Measurements from ENCODE around the gene SLU7. TPM values are rescaled to one million over a fixed set of nuclear protein-coding genes. Genes with fewer than 3 reads are reported as not detected.

SLU7 gene
- total RNA-seq, 1 donor from 2014 or later, result 59.3 TPM

- intact Hi-C loops (cut with micrococcal nuclease), result no loop called here
- no peak overlapping the region for H3K4me3 Mint-ChIP-seq
- TF ChIP-seq, protein P1, sequence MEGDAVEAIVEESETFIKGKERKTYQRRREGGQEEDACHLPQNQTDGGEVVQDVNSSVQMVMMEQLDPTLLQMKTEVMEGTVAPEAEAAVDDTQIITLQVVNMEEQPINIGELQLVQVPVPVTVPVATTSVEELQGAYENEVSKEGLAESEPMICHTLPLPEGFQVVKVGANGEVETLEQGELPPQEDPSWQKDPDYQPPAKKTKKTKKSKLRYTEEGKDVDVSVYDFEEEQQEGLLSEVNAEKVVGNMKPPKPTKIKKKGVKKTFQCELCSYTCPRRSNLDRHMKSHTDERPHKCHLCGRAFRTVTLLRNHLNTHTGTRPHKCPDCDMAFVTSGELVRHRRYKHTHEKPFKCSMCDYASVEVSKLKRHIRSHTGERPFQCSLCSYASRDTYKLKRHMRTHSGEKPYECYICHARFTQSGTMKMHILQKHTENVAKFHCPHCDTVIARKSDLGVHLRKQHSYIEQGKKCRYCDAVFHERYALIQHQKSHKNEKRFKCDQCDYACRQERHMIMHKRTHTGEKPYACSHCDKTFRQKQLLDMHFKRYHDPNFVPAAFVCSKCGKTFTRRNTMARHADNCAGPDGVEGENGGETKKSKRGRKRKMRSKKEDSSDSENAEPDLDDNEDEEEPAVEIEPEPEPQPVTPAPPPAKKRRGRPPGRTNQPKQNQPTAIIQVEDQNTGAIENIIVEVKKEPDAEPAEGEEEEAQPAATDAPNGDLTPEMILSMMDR (IDR thresholded peaks at IDR 0.05), result no peak
- CTCF ChIA-PET, result no interaction called here
- no peak for ATAC-seq (ENCODE audit: low read depth)
- H3K27ac Mint-ChIP-seq, result no peak overlapping the region
- no peaks in the 10 kb centered on the region for H3K9me3 Mint-ChIP-seq
- H3K4me1 Mint-ChIP-seq, result peaks cover 35% of the 10 kb centered on the region
- peaks cover 3% of the 10 kb centered on the region for H3K27me3 Mint-ChIP-seq
- POLR2A ChIA-PET, result no interaction called here
- DNase-seq, result no peak
- no peaks in the 10 kb centered on the region for H3K36me3 Mint-ChIP-seq (ENCODE audit: low read depth)
Observed at GRCh38 chr5:160451281-160451680, 32.4 kb upstream of the SLU7 start.

DNA sequence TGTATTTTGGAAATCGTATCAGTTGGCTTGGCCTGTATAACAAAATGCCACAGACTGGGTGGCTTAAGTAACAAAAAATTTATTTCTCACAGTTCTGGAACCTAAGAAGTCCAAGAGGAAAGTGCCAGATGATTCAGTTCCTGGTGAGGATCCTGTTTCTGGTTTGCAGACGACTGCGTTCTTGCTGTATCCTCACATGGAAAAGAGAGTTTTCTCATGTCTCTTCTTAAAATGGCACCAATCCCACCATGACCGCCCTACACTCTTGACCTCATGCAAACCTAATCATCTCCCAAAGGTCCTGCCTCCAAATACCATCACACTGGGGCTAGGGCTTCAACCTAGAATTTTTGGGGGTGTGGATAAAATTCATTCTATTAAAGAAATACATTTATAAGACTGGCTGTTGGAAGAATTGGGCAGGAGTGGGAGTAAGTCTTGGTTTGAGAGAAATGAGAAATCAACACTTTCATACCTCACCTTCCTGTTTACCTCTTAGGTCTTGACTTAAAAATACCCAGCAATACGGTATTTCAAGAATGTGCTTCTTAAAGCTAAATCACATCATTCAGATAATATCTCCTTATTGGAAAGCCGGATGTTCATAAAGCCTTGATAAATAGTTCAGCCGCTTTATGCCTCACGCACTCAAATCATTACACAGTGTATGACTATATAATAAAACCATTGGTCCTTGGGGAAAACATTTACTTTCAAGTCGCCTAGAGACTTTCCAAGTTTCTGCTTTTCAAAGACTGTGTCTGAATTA is 31.5 kb upstream of the SLU7 start:
- H3K4me1 Mint-ChIP-seq, result peaks cover 29% of the 10 kb centered on the region
- TF ChIP-seq, protein P1 (IDR thresholded peaks at IDR 0.05), result no peak
- H3K27ac Mint-ChIP-seq, result no peak overlapping the region
- H3K9me3 Mint-ChIP-seq, result no peaks in the 10 kb centered on the region
- no peak for DNase-seq
- intact Hi-C loops (cut with micrococcal nuclease), result loop anchor here (1.0 kb wide), 1 partner anchor 11 kb away; no protein-coding TSS in a partner anchor
- no peak overlapping the region for H3K4me3 Mint-ChIP-seq
- no peaks in the 10 kb centered on the region for H3K36me3 Mint-ChIP-seq (ENCODE audit: low read depth)
- ATAC-seq (ENCODE audit: low read depth), result peak; percentile 54
- ChIA-PET POLR2A (interaction anchor here (0.6 kb wide), 2 partner anchors 18 to 20 kb away, joined by 3 read pairs; no protein-coding TSS in a partner anchor), CTCF (no interaction called here)
- H3K27me3 Mint-ChIP-seq, result peaks cover 3% of the 10 kb centered on the region

- DNase-seq, result no peak
- no peaks in the 10 kb centered on the region for H3K36me3 Mint-ChIP-seq (ENCODE audit: low read depth)
- intact Hi-C loops (cut with micrococcal nuclease), result no loop called here
- H3K4me1 Mint-ChIP-seq, result peaks cover 28% of the 10 kb centered on the region
- POLR2A ChIA-PET, result no interaction called here
- H3K9me3 Mint-ChIP-seq, result no peaks in the 10 kb centered on the region
- peaks cover 3% of the 10 kb centered on the region for H3K27me3 Mint-ChIP-seq
- TF ChIP-seq, protein P1 (IDR thresholded peaks at IDR 0.05), result no peak
- H3K27ac Mint-ChIP-seq, result no peak overlapping the region
- CTCF ChIA-PET, result interaction anchor here (0.7 kb wide), 2 partner anchors 10 to 25 kb away, joined by 3 to 4 read pairs; no protein-coding TSS in a partner anchor
- H3K4me3 Mint-ChIP-seq, result no peak overlapping the region
- ATAC-seq (ENCODE audit: low read depth), result no peak
Observed at GRCh38 chr5:160449458-160449857, 30.6 kb upstream of the SLU7 start.

- intact Hi-C loops (cut with micrococcal nuclease), result no loop called here
- Mint-ChIP-seq H3K27ac (no peak overlapping the region), H3K27me3 (no peaks in the 10 kb centered on the region), H3K4me1 (peaks cover 24% of the 10 kb centered on the region), H3K36me3 (ENCODE audit: low read depth) (no peaks in the 10 kb centered on the region), H3K9me3 (no peaks in the 10 kb centered on the region), H3K4me3 (no peak overlapping the region)
- ATAC-seq (ENCODE audit: low read depth) (no peak), DNase-seq (no peak)
- POLR2A ChIA-PET, result interaction anchor here (0.6 to 0.7 kb wide), 2 partner anchors 19 to 57 kb away, joined by 3 to 6 read pairs; no protein-coding TSS in a partner anchor
- CTCF ChIA-PET, result interaction anchor here (0.7 kb wide), 3 partner anchors 9 to 26 kb away, joined by 3 to 4 read pairs (median 4); no protein-coding TSS in a partner anchor
- TF ChIP-seq, protein P1 (IDR thresholded peaks at IDR 0.05), result no peak
Observed at GRCh38 chr5:160448886-160449285, 30.0 kb upstream of the SLU7 start.

DNA sequence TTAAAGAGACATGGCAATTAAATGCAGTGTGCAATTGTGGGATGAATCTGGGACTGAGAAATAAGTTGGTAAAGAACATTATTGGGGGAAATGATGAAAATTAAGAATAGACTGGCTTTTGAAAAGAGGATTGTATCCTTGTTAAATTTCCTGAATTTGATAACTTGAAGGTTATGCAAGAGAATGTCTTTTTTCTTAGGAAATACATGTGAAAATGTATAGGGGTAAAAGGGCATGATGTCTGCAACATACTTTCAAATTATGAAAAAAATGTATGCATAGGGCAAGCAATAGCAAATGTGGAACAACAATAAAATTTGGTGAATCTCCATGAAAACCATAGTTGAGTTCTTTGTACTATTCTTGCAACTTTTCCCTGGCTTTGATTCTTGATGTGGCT is 26.9 kb upstream of the SLU7 start:
- H3K27ac Mint-ChIP-seq, result no peak overlapping the region
- peaks cover 23% of the 10 kb centered on the region for H3K4me1 Mint-ChIP-seq
- no peaks in the 10 kb centered on the region for H3K36me3 Mint-ChIP-seq (ENCODE audit: low read depth)
- CTCF ChIA-PET, result no interaction called here
- H3K9me3 Mint-ChIP-seq, result no peaks in the 10 kb centered on the region
- H3K27me3 Mint-ChIP-seq, result no peaks in the 10 kb centered on the region
- TF ChIP-seq, protein P1 (IDR thresholded peaks at IDR 0.05), result no peak
- intact Hi-C loops (cut with micrococcal nuclease), result no loop called here
- POLR2A ChIA-PET, result interaction anchor here (0.9 kb wide), 1 partner anchor 22 kb away, joined by 4 read pairs; no protein-coding TSS in a partner anchor
- H3K4me3 Mint-ChIP-seq, result no peak overlapping the region
- no peak for ATAC-seq (ENCODE audit: low read depth)
- no peak for DNase-seq
